Right lobe of liver (tissue), 4 donors: Measurements from ENCODE around the gene CNPPD1.

Experiments used
- CTCF ChIP-seq, 4 donors: fragments of 200-600 bp in 3 of 4; fragments of 450-650 bp in 1 of 4; IDR thresholded peaks; one replicate each; pipeline versions ENCODE4 v1.5.1 to v1.8.0; 2016 to 2022; ENCODE audit warnings: antibody characterized with exemption in 4 of 4, mild to moderate bottlenecking in 2 of 4
- POLR2A ChIP-seq: fragments of 450-650 bp; IDR thresholded peaks from one replicate; pipeline ENCODE4 v1.6.1; 2017; ENCODE audit warnings: antibody characterized with exemption, mild to moderate bottlenecking
- donor health status: DM: no; HTN: no; CAD: no.
- donor health status: DM: no; HTN: no; CAD: no.
- donor health status: DM: no; HTN: yes; CAD: no.

DNA sequence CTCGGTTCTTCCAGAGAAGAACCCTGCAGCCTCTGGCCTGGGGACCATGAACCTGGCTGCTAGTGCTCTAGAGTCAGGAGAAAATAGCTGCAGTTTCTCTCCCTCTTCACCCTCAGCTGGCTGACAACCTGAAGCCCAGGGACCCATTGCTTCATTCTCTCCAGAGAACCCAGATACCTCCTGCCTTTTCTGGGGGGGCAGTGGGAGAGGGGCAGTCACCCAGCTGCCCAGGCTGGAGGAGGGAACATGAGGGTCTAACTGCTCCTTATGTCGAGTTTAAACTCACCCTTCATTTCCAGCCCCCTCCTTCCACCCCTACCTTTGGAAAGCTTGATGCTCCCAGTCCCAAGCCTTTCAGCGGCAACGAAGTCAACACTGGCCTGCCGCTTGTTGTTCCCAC is 22.2 kb upstream of the CNPPD1 start:
- TF ChIP-seq CTCF (IDR thresholded peaks at IDR 0.05) (no peak), POLR2A (no peak)
